B cell (primary cell): ENCODE data around the gene SSR2.

Experiments
- EZH2 ChIP-seq: IDR thresholded peaks from 2 replicates; pipeline ENCODE4 v1.6.1; 2012; ENCODE audit warnings: borderline replicate concordance, low read depth, mild to moderate bottlenecking, moderate library complexity, low read length; ENCODE audit not compliant: insufficient read depth, poor library complexity, severe bottlenecking
- TF ChIP-seq, protein P1 (sequence below): fragments of 200-600 bp; IDR thresholded peaks from one replicate; pipeline ENCODE4 v1.8.0; 2022; ENCODE audit warnings: antibody characterized with exemption, mild to moderate bottlenecking

DNA sequence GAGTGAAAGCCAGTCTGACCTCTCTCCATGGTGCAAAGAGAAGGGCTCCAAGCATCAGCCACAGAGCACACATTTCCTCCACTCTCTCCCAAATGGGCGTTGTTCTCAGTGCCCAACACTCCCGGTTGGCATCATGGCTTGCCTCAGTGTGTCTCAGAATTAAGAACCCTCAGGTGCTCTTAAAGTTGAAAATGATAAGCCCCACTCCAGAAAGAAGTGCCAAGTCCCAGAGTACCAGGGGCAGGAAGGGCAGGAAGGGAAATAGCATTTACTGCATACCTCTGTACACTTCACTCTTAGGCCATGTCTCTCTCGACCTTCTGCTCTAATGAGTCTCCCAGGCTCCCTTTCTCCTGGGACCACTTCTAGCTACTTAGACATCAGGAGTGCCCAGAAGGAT, 27.2 kb downstream of the SSR2 start:
- TF ChIP-seq, protein P1, sequence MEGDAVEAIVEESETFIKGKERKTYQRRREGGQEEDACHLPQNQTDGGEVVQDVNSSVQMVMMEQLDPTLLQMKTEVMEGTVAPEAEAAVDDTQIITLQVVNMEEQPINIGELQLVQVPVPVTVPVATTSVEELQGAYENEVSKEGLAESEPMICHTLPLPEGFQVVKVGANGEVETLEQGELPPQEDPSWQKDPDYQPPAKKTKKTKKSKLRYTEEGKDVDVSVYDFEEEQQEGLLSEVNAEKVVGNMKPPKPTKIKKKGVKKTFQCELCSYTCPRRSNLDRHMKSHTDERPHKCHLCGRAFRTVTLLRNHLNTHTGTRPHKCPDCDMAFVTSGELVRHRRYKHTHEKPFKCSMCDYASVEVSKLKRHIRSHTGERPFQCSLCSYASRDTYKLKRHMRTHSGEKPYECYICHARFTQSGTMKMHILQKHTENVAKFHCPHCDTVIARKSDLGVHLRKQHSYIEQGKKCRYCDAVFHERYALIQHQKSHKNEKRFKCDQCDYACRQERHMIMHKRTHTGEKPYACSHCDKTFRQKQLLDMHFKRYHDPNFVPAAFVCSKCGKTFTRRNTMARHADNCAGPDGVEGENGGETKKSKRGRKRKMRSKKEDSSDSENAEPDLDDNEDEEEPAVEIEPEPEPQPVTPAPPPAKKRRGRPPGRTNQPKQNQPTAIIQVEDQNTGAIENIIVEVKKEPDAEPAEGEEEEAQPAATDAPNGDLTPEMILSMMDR: no peak
- TF ChIP-seq EZH2: no peak
